CD8-positive, alpha-beta memory T cell (primary cell): Measurements from ENCODE around the gene SLC8A1. TPM values are rescaled to one million over a fixed set of nuclear protein-coding genes. Genes with fewer than 3 reads are reported as not detected.
A peak's percentile ranks its signal among the peaks of the same experiment; 100 is the strongest.

Source experiments
- CTCF ChIA-PET: fragments of 350-600 bp; sonication (Branson Sonifier 250); formaldehyde crosslinking; loops from one replicate; lab custom pipeline; 2021; ENCODE audit warnings: antibody characterized with exemption; lab: Charles Lee
- POLR2A ChIA-PET: fragments of 350-600 bp; sonication (Branson Sonifier 250); formaldehyde crosslinking; loops from one replicate; lab custom pipeline; 2021; ENCODE audit warnings: antibody characterized with exemption; lab: Charles Lee
- DNase-seq, 5 donors: peaks; one replicate each; pipeline versions ENCODE4 v3.0.0 to v3.0.0-alpha.2; 2020 to 2022; ENCODE audit warnings: mixed read lengths in 1 of 5
- H3K27ac ChIP-seq: one replicate; pipeline ENCODE4 v1.7.0; 2013; ENCODE audit warnings: low read depth, mild to moderate bottlenecking, low read length, moderate library complexity
- H3K27me3 ChIP-seq: 2 replicates; pipeline ENCODE4 v1.7.0; 2013; ENCODE audit warnings: low read length, mild to moderate bottlenecking; ENCODE audit not compliant: insufficient read depth, poor library complexity, severe bottlenecking
- H3K36me3 ChIP-seq: 2 replicates; pipeline ENCODE4 v1.7.0; 2013; ENCODE audit warnings: mild to moderate bottlenecking, low read length, moderate library complexity; ENCODE audit not compliant: insufficient read depth
- H3K4me1 ChIP-seq: 2 replicates; pipeline ENCODE4 v1.7.0; 2013; ENCODE audit warnings: mild to moderate bottlenecking, low read length, moderate library complexity; ENCODE audit not compliant: insufficient read depth
- H3K4me3 ChIP-seq: 2 replicates; pipeline ENCODE4 v1.7.0; 2013; ENCODE audit warnings: mild to moderate bottlenecking, low read length
- H3K9me3 ChIP-seq: 2 replicates; pipeline ENCODE4 v1.7.0; 2013; ENCODE audit warnings: mild to moderate bottlenecking, low read length
- H3K27ac Mint-ChIP-seq, 8 donors: one replicate each; pipeline ENCODE4 v1.8.0; 2020 to 2021; ENCODE audit warnings: mixed read lengths in 8 of 8, mild to moderate bottlenecking in 6 of 8, inconsistent platforms in 3 of 8, moderate library complexity in 3 of 8
- H3K27me3 Mint-ChIP-seq, 2 donors: one replicate each; pipeline ENCODE4 v1.8.0; 2020 to 2021; ENCODE audit warnings: mixed read lengths in 2 of 2, mild to moderate bottlenecking in 1 of 2, moderate library complexity in 1 of 2
- H3K36me3 Mint-ChIP-seq, 3 donors: one replicate each; pipeline ENCODE4 v1.8.0; 2020 to 2021; ENCODE audit warnings: mixed read lengths in 3 of 3, inconsistent platforms in 1 of 3, mild to moderate bottlenecking in 1 of 3
- H3K4me1 Mint-ChIP-seq, 3 donors: one replicate each; pipeline ENCODE4 v1.8.0; 2020 to 2021; ENCODE audit warnings: mixed read lengths in 3 of 3, inconsistent platforms in 1 of 3, mild to moderate bottlenecking in 1 of 3
- H3K4me3 Mint-ChIP-seq, 7 donors: one replicate each; pipeline ENCODE4 v1.8.0; 2020 to 2021; ENCODE audit warnings: mixed read lengths in 7 of 7, mild to moderate bottlenecking in 6 of 7, moderate library complexity in 4 of 7, inconsistent platforms in 2 of 7
- H3K9me3 Mint-ChIP-seq, 5 donors: one replicate each; pipeline ENCODE4 v1.8.0; 2020 to 2022; ENCODE audit warnings: mixed read lengths in 5 of 5, mild to moderate bottlenecking in 3 of 5, moderate library complexity in 2 of 5, inconsistent platforms in 1 of 5
- polyA plus RNA-seq: library from polyadenylated mRNA; unstranded; fragments of 300-500 nt; fragmentation: Illumina TruSeq; gene quantifications from one replicate; pipeline ENCODE4 v1.2.3, GENCODE V29; 2021
- total RNA-seq, 2 experiments: library from RNA; stranded (reverse); gene quantifications; one replicate each; pipeline ENCODE4 v1.2.3, GENCODE V29; 2021

SLC8A1 gene
- total and polyA plus RNA-seq, 3 experiments from 2014 or later = 0.15 to 0.22 TPM; not detected in 1

- DNase-seq = no peak
- Mint-ChIP-seq H3K27ac (no peak overlapping the region), H3K36me3 (no peaks in the 10 kb centered on the region), H3K27me3 (peaks cover 0 to 1% of the 10 kb centered on the region in 2 donors), H3K9me3 (peaks cover 0 to 2% (median 0%) of the 10 kb centered on the region in 5 donors), H3K4me3 (peak overlapping the region in 1 of 7 donors; percentile 80), H3K4me1 (no peaks in the 10 kb centered on the region)
- ChIA-PET POLR2A (no interaction called here), CTCF (no interaction called here)
- Histone ChIP-seq H3K4me3 (no peak overlapping the region), H3K36me3 (no peaks in the 10 kb centered on the region), H3K4me1 (no peaks in the 10 kb centered on the region), H3K27ac (no peak overlapping the region), H3K9me3 (no peaks in the 10 kb centered on the region), H3K27me3 (no peaks in the 10 kb centered on the region)
Observed at GRCh38 chr2:40370007-40370395, 81.9 kb downstream of the SLC8A1 start.

- no peaks in the 10 kb centered on the region for H3K27me3 ChIP-seq
- Mint-ChIP-seq H3K4me3 (no peak overlapping the region), H3K27me3 (peaks cover 0 to 1% of the 10 kb centered on the region in 2 donors), H3K9me3 (peaks cover 0 to 2% (median 0%) of the 10 kb centered on the region in 5 donors), H3K36me3 (no peaks in the 10 kb centered on the region), H3K27ac (no peak overlapping the region), H3K4me1 (no peaks in the 10 kb centered on the region)
- POLR2A ChIA-PET = no interaction called here
- no peaks in the 10 kb centered on the region for H3K4me1 ChIP-seq
- no peaks in the 10 kb centered on the region for H3K9me3 ChIP-seq
- H3K36me3 ChIP-seq = no peaks in the 10 kb centered on the region
- CTCF ChIA-PET = no interaction called here
- no peak overlapping the region for H3K4me3 ChIP-seq
- H3K27ac ChIP-seq = no peak overlapping the region
- no peak for DNase-seq
Observed at GRCh38 chr2:40369267-40370006, 82.5 kb downstream of the SLC8A1 start.

GRCh38 chr2:40367652-40368051 lies 84.2 kb downstream of the SLC8A1 start:
- Mint-ChIP-seq H3K9me3 (peaks cover 0 to 3% (median 2%) of the 10 kb centered on the region in 5 donors), H3K36me3 (no peaks in the 10 kb centered on the region), H3K4me3 (no peak overlapping the region), H3K27ac (no peak overlapping the region), H3K27me3 (peaks cover 0 to 1% of the 10 kb centered on the region in 2 donors), H3K4me1 (no peaks in the 10 kb centered on the region)
- no peaks in the 10 kb centered on the region for H3K27me3 ChIP-seq
- ChIA-PET CTCF (no interaction called here), POLR2A (no interaction called here)
- no peaks in the 10 kb centered on the region for H3K4me1 ChIP-seq
- H3K9me3 ChIP-seq = no peaks in the 10 kb centered on the region
- no peak overlapping the region for H3K27ac ChIP-seq
- H3K4me3 ChIP-seq = no peak overlapping the region
- DNase-seq = no peak
- H3K36me3 ChIP-seq = no peaks in the 10 kb centered on the region

- Histone ChIP-seq H3K36me3 (no peaks in the 10 kb centered on the region), H3K27ac (no peak overlapping the region), H3K4me1 (no peaks in the 10 kb centered on the region), H3K4me3 (no peak overlapping the region), H3K9me3 (no peaks in the 10 kb centered on the region), H3K27me3 (no peaks in the 10 kb centered on the region)
- Mint-ChIP-seq H3K27ac (no peak overlapping the region), H3K36me3 (no peaks in the 10 kb centered on the region), H3K4me3 (no peak overlapping the region), H3K9me3 (peaks cover 0 to 3% (median 2%) of the 10 kb centered on the region in 5 donors), H3K27me3 (peaks cover 0 to 1% of the 10 kb centered on the region in 2 donors), H3K4me1 (no peaks in the 10 kb centered on the region)
- DNase-seq = no peak
- ChIA-PET CTCF (no interaction called here), POLR2A (no interaction called here)
Observed at GRCh38 chr2:40367032-40367431, 84.9 kb downstream of the SLC8A1 start.

DNA sequence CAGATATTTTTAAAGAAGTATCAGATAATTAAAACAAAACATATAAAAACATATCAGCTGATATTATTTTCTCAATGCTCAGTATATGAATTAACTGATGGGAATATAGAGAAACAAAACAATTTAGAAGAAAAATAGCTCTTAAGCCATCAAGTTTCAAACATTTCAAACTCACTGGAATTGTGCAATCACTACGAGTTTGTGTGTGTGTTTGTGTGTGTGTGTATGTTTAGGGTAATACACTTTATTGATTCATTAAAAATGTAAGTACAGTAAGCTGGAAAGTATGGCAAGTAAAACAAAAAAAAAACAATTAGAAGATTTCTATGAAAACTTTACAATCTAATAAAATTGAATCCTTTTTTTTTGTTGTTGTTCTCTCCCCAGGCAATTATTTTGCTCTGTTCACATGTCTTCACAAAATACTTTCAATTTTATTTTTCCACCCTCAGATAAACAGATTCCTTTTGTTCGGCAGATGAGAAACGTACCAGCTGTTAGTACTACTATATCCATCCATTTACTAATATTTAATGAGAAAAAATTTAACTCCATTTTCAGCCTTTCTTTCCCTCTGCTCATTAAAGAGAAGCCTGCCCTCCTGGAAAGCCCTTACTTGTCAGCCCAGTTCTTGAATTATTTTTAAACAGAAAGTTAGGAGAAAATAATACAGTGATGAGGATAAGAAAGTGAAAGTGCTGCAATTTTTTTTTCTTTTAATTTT lies 87.6 kb downstream of the SLC8A1 start:
- no peaks in the 10 kb centered on the region for H3K4me1 ChIP-seq
- Mint-ChIP-seq H3K4me3 (no peak overlapping the region), H3K36me3 (no peaks in the 10 kb centered on the region), H3K27me3 (no peaks in the 10 kb centered on the region), H3K9me3 (peaks cover 0 to 4% (median 2%) of the 10 kb centered on the region in 5 donors), H3K27ac (no peak overlapping the region), H3K4me1 (no peaks in the 10 kb centered on the region)
- no peak overlapping the region for H3K27ac ChIP-seq
- ChIA-PET POLR2A (no interaction called here), CTCF (no interaction called here)
- no peak for DNase-seq
- H3K36me3 ChIP-seq = no peaks in the 10 kb centered on the region
- H3K27me3 ChIP-seq = no peaks in the 10 kb centered on the region
- H3K4me3 ChIP-seq = no peak overlapping the region
- H3K9me3 ChIP-seq = no peaks in the 10 kb centered on the region

- ChIA-PET CTCF (no interaction called here), POLR2A (no interaction called here)
- Mint-ChIP-seq H3K27me3 (no peaks in the 10 kb centered on the region), H3K27ac (no peak overlapping the region), H3K4me3 (no peak overlapping the region), H3K9me3 (peaks cover 0 to 4% (median 2%) of the 10 kb centered on the region in 5 donors), H3K4me1 (no peaks in the 10 kb centered on the region), H3K36me3 (no peaks in the 10 kb centered on the region)
- Histone ChIP-seq H3K36me3 (no peaks in the 10 kb centered on the region), H3K27me3 (no peaks in the 10 kb centered on the region), H3K9me3 (no peaks in the 10 kb centered on the region), H3K27ac (no peak overlapping the region), H3K4me3 (no peak overlapping the region), H3K4me1 (no peaks in the 10 kb centered on the region)
- DNase-seq = no peak
Observed at GRCh38 chr2:40363631-40364030, 88.3 kb downstream of the SLC8A1 start.

DNA sequence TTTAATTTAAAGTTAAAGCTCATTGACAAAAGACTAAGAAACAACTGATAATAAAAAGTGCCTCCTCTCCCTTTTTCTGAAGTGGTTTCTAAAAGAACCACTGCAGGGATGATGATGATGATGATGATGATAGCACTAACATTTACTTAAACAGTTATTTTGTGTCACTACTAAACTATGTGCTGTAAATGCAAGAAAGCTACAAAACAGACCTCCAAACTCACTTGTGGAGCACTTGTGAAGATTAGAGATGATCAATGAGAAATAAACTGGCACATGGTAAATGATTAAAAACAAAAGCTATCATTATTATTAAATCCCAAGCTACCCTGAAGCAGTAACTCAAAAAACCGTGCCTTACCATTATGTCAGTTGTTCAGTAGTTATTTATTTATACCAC lies 88.7 kb downstream of the SLC8A1 start:
- Histone ChIP-seq H3K9me3 (no peaks in the 10 kb centered on the region), H3K27me3 (no peaks in the 10 kb centered on the region), H3K36me3 (no peaks in the 10 kb centered on the region), H3K4me1 (no peaks in the 10 kb centered on the region), H3K4me3 (no peak overlapping the region), H3K27ac (no peak overlapping the region)
- H3K27ac Mint-ChIP-seq = no peak overlapping the region
- ChIA-PET POLR2A (no interaction called here), CTCF (no interaction called here)
- H3K4me3 Mint-ChIP-seq = no peak overlapping the region
- H3K27me3 Mint-ChIP-seq = no peaks in the 10 kb centered on the region
- no peaks in the 10 kb centered on the region for H3K36me3 Mint-ChIP-seq
- no peaks in the 10 kb centered on the region for H3K4me1 Mint-ChIP-seq
- peaks cover 0 to 4% (median 2%) of the 10 kb centered on the region in 5 donors for H3K9me3 Mint-ChIP-seq
- DNase-seq = no peak

DNA sequence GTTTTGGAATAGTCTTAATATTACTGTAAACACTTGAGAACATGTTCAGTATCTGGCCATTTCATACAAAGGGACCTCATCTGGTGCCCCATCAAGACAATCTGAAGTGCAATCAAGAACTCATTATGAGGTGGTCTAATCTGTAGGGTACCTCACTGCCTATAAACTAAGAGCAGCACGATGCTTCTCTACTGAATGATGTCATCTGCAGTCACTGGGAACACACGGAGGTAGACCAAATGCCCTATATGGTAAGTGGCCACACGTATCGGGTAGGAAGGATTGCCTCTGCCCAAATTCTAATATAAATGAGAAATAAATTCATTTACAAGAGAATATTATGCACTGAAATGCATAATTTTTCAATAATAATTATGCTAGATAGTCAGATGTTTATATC lies 90.4 kb downstream of the SLC8A1 start:
- H3K27me3 ChIP-seq = no peaks in the 10 kb centered on the region
- no peaks in the 10 kb centered on the region for H3K36me3 Mint-ChIP-seq
- H3K27ac Mint-ChIP-seq = no peak overlapping the region
- no peak overlapping the region for H3K4me3 ChIP-seq
- peaks cover 0 to 6% (median 3%) of the 10 kb centered on the region in 5 donors for H3K9me3 Mint-ChIP-seq
- POLR2A ChIA-PET = no interaction called here
- H3K27ac ChIP-seq = no peak overlapping the region
- H3K4me1 ChIP-seq = no peaks in the 10 kb centered on the region
- no peaks in the 10 kb centered on the region for H3K36me3 ChIP-seq
- CTCF ChIA-PET = no interaction called here
- no peak overlapping the region for H3K4me3 Mint-ChIP-seq
- no peaks in the 10 kb centered on the region for H3K4me1 Mint-ChIP-seq
- H3K27me3 Mint-ChIP-seq = no peaks in the 10 kb centered on the region
- DNase-seq = no peak
- no peaks in the 10 kb centered on the region for H3K9me3 ChIP-seq
